Neuronal stem cell (in vitro differentiated cells): ENCODE data around the gene ALPI.

ENCODE experiments used
- DNase-seq: peaks from one replicate; pipeline ENCODE4 v3.0.0-alpha.2; 2013; ENCODE audit warnings: low spot score
- H2AFZ ChIP-seq: one replicate; pipeline ENCODE4 v1.6.1; 2013; ENCODE audit warnings: mild to moderate bottlenecking, low read length, inconsistent platforms
- H2AK5ac ChIP-seq: 2 replicates; pipeline ENCODE4 v1.6.1; 2013; ENCODE audit warnings: low read depth, mild to moderate bottlenecking, inconsistent platforms, low read length, moderate library complexity, mixed read lengths
- H2BK120ac ChIP-seq: 2 replicates; pipeline ENCODE4 v1.6.1; 2013; ENCODE audit warnings: low read depth, mild to moderate bottlenecking, inconsistent platforms, low read length, moderate library complexity, mixed read lengths
- H2BK12ac ChIP-seq: one replicate; pipeline ENCODE4 v1.6.1; 2013; ENCODE audit warnings: low read length, inconsistent platforms
- H2BK15ac ChIP-seq: 2 replicates; pipeline ENCODE4 v1.6.1; 2013; ENCODE audit warnings: mild to moderate bottlenecking, low read length, inconsistent platforms, mixed read lengths
- H2BK5ac ChIP-seq: one replicate; pipeline ENCODE4 v1.6.1; 2013; ENCODE audit warnings: inconsistent platforms, mild to moderate bottlenecking, low read length, moderate library complexity
- H3K14ac ChIP-seq: one replicate; pipeline ENCODE4 v1.6.1; 2013; ENCODE audit warnings: low read length, inconsistent platforms
- H3K18ac ChIP-seq: 2 replicates; pipeline ENCODE4 v1.6.1; 2013; ENCODE audit warnings: low read length, inconsistent platforms
- H3K23ac ChIP-seq: 2 replicates; pipeline ENCODE4 v1.6.1; 2013; ENCODE audit warnings: low read depth, mild to moderate bottlenecking, mixed read lengths, low read length, inconsistent platforms; ENCODE audit not compliant: poor library complexity
- H3K27ac ChIP-seq: replicated peaks from 3 replicates; pipeline ENCODE4 v1.5.1; 2013; ENCODE audit warnings: low read length, inconsistent platforms
- H3K27me3 ChIP-seq, 3 experiments: 2 replicates each; pipeline ENCODE4 v1.6.1; 2013; ENCODE audit warnings: low read length in 3 of 3, mild to moderate bottlenecking in 2 of 3, inconsistent platforms in 1 of 3, low read depth in 1 of 3, mixed read lengths in 1 of 3, moderate library complexity in 1 of 3; ENCODE audit not compliant: control insufficient read depth in 3 of 3, insufficient read depth in 3 of 3
- H3K36me3 ChIP-seq, 2 donors: replicated peaks in 1 of 2; 2 replicates each; pipeline ENCODE4 v1.6.1; 2013; ENCODE audit warnings: low read length in 2 of 2; ENCODE audit not compliant: control insufficient read depth in 2 of 2, insufficient read depth in 2 of 2
- H3K4ac ChIP-seq: 2 replicates; pipeline ENCODE4 v1.6.1; 2013; ENCODE audit warnings: inconsistent platforms, mild to moderate bottlenecking, low read length, moderate library complexity
- H3K4me1 ChIP-seq, 2 donors: 1 replicate in 1 of 2; 2 replicates in 1 of 2; pipeline ENCODE4 v1.6.1; 2013; ENCODE audit warnings: low read length in 2 of 2, low read depth in 1 of 2; ENCODE audit not compliant: control insufficient read depth in 2 of 2, insufficient read depth in 1 of 2
- H3K4me2 ChIP-seq: one replicate; pipeline ENCODE4 v1.6.1; 2013; ENCODE audit warnings: mild to moderate bottlenecking, low read length, inconsistent platforms; ENCODE audit not compliant: insufficient read depth, poor library complexity, severe bottlenecking
- H3K4me3 ChIP-seq, 2 donors: 2 replicates each; pipeline ENCODE4 v1.5.1; 2013; ENCODE audit warnings: low read length in 2 of 2, mild to moderate bottlenecking in 2 of 2, inconsistent platforms in 1 of 2, moderate library complexity in 1 of 2
- H3K79me1 ChIP-seq: one replicate; pipeline ENCODE4 v1.6.1; 2013; ENCODE audit warnings: low read depth, mild to moderate bottlenecking, inconsistent platforms, low read length, moderate library complexity
- H3K9ac ChIP-seq: one replicate; pipeline ENCODE4 v1.6.1; 2013; ENCODE audit warnings: mild to moderate bottlenecking, low read depth, low read length, inconsistent platforms; ENCODE audit not compliant: poor library complexity
- H3K9me3 ChIP-seq, 2 donors: replicated peaks in 1 of 2; 2 replicates each; pipeline versions ENCODE3 to v1.6.1; 2013; ENCODE audit warnings: low read length in 2 of 2, mild to moderate bottlenecking in 2 of 2, inconsistent platforms in 1 of 2, low read depth in 1 of 2, mixed read lengths in 1 of 2, moderate library complexity in 1 of 2; ENCODE audit not compliant: control insufficient read depth in 2 of 2, insufficient read depth in 1 of 2
- H4K8ac ChIP-seq: one replicate; pipeline ENCODE4 v1.6.1; 2013; ENCODE audit warnings: low read depth, mild to moderate bottlenecking, inconsistent platforms, low read length, moderate library complexity
- H4K91ac ChIP-seq: one replicate; pipeline ENCODE4 v1.6.1; 2013; ENCODE audit warnings: low read length, low read depth, mild to moderate bottlenecking, inconsistent platforms; ENCODE audit not compliant: poor library complexity
- WGBS, 2 donors: extraction: QIAGEN DNeasy Blood & Tissue Kit; methylation state at CpG; one replicate each; pipeline ENCODE4 v1.1.7; 2013; ENCODE audit warnings: missing lambda C conversion rate in 2 of 2, mixed read lengths in 1 of 2; ENCODE audit not compliant: insufficient read length in 2 of 2, insufficient replicate concordance in 1 of 2; ENCODE audit errors: extremely low coverage in 2 of 2; 5-methylcytosine and 5-hydroxymethylcytosine counted together

Gene ALPI

GRCh38 chr2:232483923-232484627, 28.1 kb downstream of the ALPI start:
- no peak overlapping the region for H3K9ac ChIP-seq
- no peak overlapping the region for H3K27ac ChIP-seq
- H3K14ac ChIP-seq = peak overlapping the region; percentile 94
- no peak overlapping the region for H3K4me3 ChIP-seq
- peak overlapping the region; percentile 11 for H3K4me2 ChIP-seq
- H3K27me3 ChIP-seq = peaks cover 26 to 83% (median 47%) of the 10 kb centered on the region in 3 experiments
- DNase-seq = no peak
- H3K9me3 ChIP-seq = peaks cover 0 to 7% of the 10 kb centered on the region in 2 donors
- H3K18ac ChIP-seq = peak overlapping the region; percentile 44
- no peak overlapping the region for H4K8ac ChIP-seq
- H2AFZ ChIP-seq = no peak overlapping the region
- H3K23ac ChIP-seq = peak overlapping the region; percentile 91
- peak overlapping the region; percentile 43 for H2BK15ac ChIP-seq
- H4K91ac ChIP-seq = no peak overlapping the region
- H3K79me1 ChIP-seq = peaks cover 8% of the 10 kb centered on the region
- H3K4ac ChIP-seq = no peak overlapping the region
- H2BK5ac ChIP-seq = peak overlapping the region; percentile 39
- H3K36me3 ChIP-seq = peaks cover 0 to 2% of the 10 kb centered on the region in 2 donors
- no CpG with 5 or more reads among the region's 19 CpGs for WGBS, 2 donors
- peaks cover 0 to 7% of the 10 kb centered on the region in 2 donors for H3K4me1 ChIP-seq
- H2AK5ac ChIP-seq = peak overlapping the region; percentile 90
- H2BK12ac ChIP-seq = peak overlapping the region; percentile 58
- no peak overlapping the region for H2BK120ac ChIP-seq

GRCh38 chr2:232484628-232485347, 28.8 kb downstream of the ALPI start:
- H3K27ac ChIP-seq = no peak overlapping the region
- no peak overlapping the region for H3K4ac ChIP-seq
- H3K18ac ChIP-seq = peak overlapping the region; percentile 48
- WGBS, 2 donors = no CpG with 5 or more reads among the region's 12 CpGs
- peak overlapping the region; percentile 39 for H2BK5ac ChIP-seq
- H2BK120ac ChIP-seq = no peak overlapping the region
- peak overlapping the region; percentile 58 for H2BK12ac ChIP-seq
- no peak for DNase-seq
- peaks cover 0 to 7% of the 10 kb centered on the region in 2 donors for H3K9me3 ChIP-seq
- peak overlapping the region; percentile 70 for H3K9ac ChIP-seq
- H3K4me3 ChIP-seq = peak overlapping the region in 1 of 2 donors; percentile 18
- H2AK5ac ChIP-seq = peak overlapping the region; percentile 90
- H3K36me3 ChIP-seq = peaks cover 0 to 2% of the 10 kb centered on the region in 2 donors
- H3K27me3 ChIP-seq = peaks cover 26 to 85% (median 47%) of the 10 kb centered on the region in 3 experiments
- H3K23ac ChIP-seq = peak overlapping the region; percentile 91
- H2BK15ac ChIP-seq = peak overlapping the region; percentile 43
- H2AFZ ChIP-seq = no peak overlapping the region
- no peak overlapping the region for H4K8ac ChIP-seq
- peaks cover 8% of the 10 kb centered on the region for H3K79me1 ChIP-seq
- peak overlapping the region; percentile 43 for H4K91ac ChIP-seq
- no peak overlapping the region for H3K4me2 ChIP-seq
- peak overlapping the region; percentile 94 for H3K14ac ChIP-seq
- peaks cover 0 to 11% of the 10 kb centered on the region in 2 donors for H3K4me1 ChIP-seq

- H2BK15ac ChIP-seq = no peak overlapping the region
- H3K4ac ChIP-seq = no peak overlapping the region
- peaks cover 0 to 7% of the 10 kb centered on the region in 2 donors for H3K9me3 ChIP-seq
- peak overlapping the region; percentile 83 for H3K4me2 ChIP-seq
- peaks cover 26 to 91% (median 47%) of the 10 kb centered on the region in 3 experiments for H3K27me3 ChIP-seq
- H2AK5ac ChIP-seq = peak overlapping the region; percentile 75
- H3K9ac ChIP-seq = peak overlapping the region; percentile 70
- peak overlapping the region in 1 of 2 donors; percentile 64 for H3K4me3 ChIP-seq
- peak overlapping the region; percentile 22 for H2BK12ac ChIP-seq
- no peak overlapping the region for H2AFZ ChIP-seq
- no CpG with 5 or more reads among the region's 22 CpGs for WGBS, 2 donors
- H3K36me3 ChIP-seq = peaks cover 0 to 2% of the 10 kb centered on the region in 2 donors
- H4K91ac ChIP-seq = no peak overlapping the region
- H4K8ac ChIP-seq = no peak overlapping the region
- H3K23ac ChIP-seq = peak overlapping the region; percentile 80
- peaks cover 8% of the 10 kb centered on the region for H3K79me1 ChIP-seq
- H3K18ac ChIP-seq = peak overlapping the region; percentile 90
- H3K14ac ChIP-seq = peak overlapping the region; percentile 94
- H3K4me1 ChIP-seq = peaks cover 0 to 12% of the 10 kb centered on the region in 2 donors
- H3K27ac ChIP-seq = no peak overlapping the region
- H2BK120ac ChIP-seq = no peak overlapping the region
- H2BK5ac ChIP-seq = no peak overlapping the region
- no peak for DNase-seq
Observed at GRCh38 chr2:232485348-232485756, 29.4 kb downstream of the ALPI start.
